HG03520 (cell line): ENCODE measurements around the gene ADCY5.
"Not testable (repeated sequence)": the region's sequence is repeated elsewhere in the genome, so short reads cannot be mapped to it uniquely, and the experiment has no call there.

Experiments used
- ATAC-seq: cut with Tn5 transposase; IDR thresholded peaks from one replicate; pipeline ENCODE4 v1.9.1; 2021; ENCODE audit warnings: mild to moderate bottlenecking, moderate library complexity; ENCODE audit not compliant: unreplicated experiment

The ADCY5 gene

GRCh38 chr3:123278446-123278845, 170.4 kb downstream of the ADCY5 start:
- no peak for ATAC-seq

GRCh38 chr3:123277106-123277505, 171.8 kb downstream of the ADCY5 start:
- ATAC-seq, result no peak

DNA sequence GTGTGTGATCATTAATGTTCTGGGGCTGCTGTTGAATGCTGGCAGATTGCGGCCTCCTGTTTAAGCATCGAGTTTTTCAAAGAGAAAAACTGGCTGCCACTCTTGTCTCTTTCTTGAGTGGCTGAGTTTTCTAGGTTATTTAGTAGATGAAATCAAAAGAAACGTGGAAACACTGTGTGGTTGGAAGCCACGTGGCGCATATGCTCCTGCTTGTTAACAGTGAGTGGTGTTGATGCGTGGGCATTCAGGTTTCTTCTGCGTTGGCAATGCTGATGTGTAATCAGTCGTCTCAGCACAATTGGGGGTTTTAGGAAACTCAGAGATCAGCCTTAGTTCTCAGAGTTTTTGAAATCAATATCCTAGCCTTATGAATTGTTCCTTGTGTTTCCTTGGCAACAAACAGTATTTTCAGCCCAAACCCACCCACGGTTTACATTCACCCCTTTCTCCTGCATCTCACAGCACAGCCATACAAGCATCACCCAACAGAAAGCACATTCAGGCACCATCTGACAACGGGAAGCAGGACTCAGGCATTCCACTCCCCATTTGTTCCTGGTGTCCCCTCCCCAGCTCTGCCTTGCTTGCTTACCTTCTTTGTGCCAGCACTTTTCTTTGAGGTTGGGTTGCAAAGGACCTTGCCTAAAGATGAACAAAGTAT, 172.4 kb downstream of the ADCY5 start:
- ATAC-seq, result no peak

GRCh38 chr3:123275691-123276090, 173.2 kb downstream of the ADCY5 start:
- ATAC-seq, result no peak

GRCh38 chr3:123272547-123272946, 176.3 kb downstream of the ADCY5 start:
- no peak for ATAC-seq

DNA sequence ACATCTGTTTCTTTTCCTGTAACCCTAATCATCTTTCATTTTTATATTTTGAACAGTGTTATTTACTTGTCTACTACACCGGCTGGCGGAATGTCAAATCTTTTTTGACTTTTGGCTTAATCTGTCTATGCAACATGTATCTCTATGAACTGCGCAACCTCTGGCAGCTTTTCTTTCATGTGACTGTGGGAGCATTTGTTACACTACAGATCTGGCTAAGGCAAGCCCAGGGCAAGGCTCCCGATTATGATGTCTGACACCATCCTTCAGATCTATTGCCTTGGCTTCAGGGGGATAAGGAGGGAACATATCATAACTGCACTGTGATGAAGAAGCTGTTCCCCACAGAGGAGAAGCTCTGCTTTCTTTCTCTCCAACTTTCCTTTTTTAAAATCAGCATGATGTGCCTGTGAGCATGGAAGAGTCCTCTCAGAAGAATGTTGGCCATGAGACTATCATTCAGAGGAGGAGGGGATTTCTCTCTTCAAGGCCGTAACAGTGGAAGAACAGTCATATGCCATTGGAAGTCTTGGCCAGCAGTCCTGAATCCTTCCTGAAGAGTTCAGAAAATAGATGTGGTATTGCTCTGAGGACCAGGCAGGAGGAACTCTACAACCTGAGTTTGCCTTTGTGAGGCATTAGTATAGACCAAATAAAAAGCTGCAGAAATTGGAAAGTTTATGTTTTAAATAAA, 177.3 kb downstream of the ADCY5 start:
- ATAC-seq, result no peak

GRCh38 chr3:123270818-123271217, 178.1 kb downstream of the ADCY5 start:
- no peak for ATAC-seq

- ATAC-seq, result no peak
Measured at GRCh38 chr3:123267821-123268220, 181.1 kb downstream of the ADCY5 start.

DNA sequence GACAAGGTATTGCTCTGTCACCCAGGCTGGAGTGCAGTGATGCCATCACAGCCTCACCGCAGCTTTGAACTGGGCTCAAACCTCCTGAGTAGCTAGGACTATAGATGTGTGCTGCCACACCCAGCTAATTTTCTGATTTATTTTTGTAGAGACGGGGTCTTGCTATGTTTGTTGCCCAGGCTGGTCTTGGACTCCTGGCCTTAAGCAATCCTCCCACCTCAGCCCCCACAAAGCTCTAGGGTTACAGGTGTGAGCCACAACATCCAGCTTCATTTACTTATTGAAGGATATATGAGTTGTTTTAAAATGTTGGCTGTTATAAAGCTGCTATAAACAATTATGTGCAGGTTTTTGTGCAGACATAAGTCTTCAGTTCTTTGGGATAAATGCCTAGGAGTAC, 184.9 kb downstream of the ADCY5 start:
- ATAC-seq, result no peak

DNA sequence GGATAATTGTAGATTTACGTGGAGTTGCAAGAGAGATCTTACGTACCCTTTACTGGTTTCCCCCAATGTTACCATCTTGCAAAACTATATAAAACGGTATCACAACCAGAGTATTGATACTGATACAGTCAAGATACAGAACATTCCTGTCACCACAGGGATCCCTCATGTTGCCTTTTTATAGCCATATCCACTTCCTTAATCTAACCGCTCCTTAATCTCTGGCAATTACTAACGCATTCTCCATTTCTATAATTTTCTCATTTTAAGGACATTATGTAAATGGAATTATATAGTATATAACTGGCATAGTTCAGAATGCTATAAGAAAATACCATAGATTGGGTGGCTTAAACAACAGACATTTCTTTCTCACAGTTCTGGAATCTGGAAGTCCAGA, 186.0 kb downstream of the ADCY5 start:
- no peak for ATAC-seq

DNA sequence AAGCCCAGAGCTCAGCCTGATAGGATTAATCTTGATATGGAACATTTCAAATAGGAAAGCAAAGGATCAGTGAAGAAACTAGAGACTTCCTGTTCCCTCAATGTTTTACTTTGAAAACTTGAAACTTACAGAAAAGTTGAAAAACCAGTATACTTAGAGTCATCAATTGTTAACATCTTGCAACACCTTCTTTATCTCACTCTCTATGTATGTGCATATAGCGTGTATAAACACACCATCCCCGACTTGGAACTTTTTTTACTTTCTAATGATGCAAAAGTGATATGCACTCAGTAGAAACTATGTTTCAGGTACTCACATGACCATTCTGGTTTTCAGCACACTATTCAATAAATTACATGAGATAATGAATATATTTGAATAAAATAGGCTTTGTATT, 186.7 kb downstream of the ADCY5 start:
- ATAC-seq, result no peak

DNA sequence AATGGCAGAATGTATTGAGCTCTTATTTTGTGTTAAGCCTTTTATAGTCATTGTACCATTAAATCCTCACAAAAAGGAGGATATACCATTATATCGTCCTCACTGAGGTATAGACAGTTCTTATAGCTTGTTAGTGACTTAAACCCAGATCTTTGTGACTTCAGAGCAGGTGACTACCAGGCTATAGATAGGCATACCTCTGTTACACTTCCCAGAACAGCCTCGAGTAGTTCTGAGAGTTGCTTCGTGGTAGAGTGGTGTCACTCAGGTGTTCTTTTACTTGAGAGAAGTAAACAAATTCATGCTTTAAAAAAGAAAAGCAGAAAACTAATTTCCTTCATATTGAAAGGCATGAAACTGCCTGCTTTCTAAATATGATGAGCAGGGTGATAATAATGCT, 187.2 kb downstream of the ADCY5 start:
- ATAC-seq, result no peak

DNA sequence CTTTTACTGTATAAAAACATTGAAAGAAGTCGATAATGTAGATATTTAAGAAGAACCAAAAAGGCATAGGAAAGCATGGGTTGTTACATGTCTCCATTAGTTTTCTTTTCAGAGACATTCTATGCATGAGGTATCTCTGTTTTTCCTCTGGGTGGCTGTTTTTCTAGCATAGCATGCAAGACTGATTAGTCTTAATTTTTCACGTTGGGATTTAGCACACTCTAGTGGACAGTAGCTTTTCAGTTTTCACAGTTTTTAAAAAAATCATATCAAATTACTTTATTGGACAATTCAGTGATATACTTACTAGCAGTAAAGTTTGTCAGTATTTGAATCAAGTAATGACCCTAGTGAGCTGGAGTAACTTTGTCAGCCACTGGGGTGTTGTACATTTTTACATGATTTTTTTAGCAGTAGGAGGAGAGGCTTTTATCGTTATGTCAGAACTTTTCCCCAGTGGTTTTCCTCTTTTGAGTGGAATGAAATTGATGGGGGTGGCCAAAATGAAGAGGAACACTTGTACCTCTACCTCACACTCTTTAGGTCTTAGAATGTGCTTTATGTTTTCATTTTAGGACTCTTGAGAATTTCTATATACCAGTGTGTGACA, 190.0 kb downstream of the ADCY5 start:
- ATAC-seq, result no peak

DNA sequence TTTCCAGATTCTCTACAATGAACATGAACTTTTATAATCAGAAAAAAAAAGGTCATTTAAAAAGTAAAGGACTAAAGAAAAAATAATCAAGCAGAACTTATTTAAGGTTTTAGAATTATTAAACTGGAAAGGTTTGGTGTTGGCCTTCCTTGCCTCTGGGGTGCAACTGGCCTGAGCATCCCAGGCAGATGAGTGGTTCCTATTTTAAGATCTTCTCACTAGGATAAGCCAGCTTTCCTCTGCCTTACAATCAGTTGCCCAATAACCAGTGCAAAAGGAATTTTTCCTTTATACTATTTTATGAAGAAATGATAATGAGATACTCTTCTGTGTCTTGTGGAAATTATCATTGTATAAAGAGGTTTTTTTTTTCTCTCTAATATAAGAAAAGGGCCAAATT, 190.5 kb downstream of the ADCY5 start:
- no peak for ATAC-seq

- ATAC-seq, result no peak
Measured at GRCh38 chr3:123256256-123256655, 192.6 kb downstream of the ADCY5 start.

DNA sequence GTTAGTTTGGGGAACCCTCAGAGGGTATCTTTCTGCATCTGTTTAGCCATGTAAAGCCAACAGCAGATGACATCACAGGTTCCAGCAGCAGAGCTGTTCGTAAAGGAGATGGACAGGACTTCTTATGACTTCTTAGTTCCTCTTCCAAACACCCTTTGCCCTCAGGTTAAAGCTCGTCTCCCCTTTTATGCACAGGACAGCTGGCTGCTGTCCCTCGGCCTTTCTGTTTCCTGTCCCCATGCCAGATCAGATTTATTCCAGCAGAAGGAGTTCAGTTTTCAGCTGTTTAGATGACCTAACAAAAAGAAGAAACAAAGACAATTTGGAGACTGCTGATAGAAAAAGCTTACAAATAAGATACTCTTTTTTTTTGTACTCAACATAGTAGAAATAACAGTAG, 202.0 kb downstream of the ADCY5 start:
- no peak for ATAC-seq

DNA sequence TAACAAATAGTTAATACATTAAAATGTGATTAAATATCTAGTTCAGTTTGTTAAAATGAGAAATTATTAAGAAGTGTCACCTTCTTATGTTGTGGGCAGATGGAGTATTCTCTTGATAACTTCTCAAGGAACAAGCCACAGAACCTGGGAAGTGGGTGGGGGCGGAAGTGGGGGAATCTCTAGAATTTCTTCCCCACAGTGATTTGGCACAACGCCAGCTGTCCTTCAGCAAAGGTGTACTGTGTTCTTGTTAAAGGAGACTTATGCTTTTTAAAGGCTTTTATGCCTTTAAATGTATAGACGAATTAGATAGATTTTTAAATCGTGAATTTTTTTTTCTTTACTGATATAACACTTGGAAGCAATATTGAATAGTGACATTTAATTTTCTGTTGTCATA, 204.8 kb downstream of the ADCY5 start:
- ATAC-seq, result no peak

DNA sequence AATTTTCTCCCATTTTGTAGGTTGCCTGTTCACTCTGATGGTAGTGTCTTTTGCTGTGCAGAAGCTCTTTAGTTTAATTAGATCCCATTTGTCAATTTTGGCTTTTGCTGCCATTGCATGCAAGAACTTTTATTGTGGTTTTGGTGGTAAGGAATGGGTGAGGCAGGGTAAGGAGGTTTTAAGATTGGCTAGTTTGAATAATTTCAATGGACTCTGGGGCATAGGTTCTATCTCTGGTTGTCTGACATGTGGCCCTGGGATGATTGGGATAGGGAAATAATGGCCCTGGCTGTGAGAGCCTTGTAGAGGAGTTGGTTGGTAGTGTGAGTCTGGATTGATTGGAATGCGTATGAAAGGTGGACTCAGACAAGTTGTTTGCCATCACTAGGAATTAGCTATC, 209.1 kb downstream of the ADCY5 start:
- no peak for ATAC-seq

GRCh38 chr3:123239186-123239585, 209.7 kb downstream of the ADCY5 start:
- ATAC-seq, result not testable (repeated sequence)

DNA sequence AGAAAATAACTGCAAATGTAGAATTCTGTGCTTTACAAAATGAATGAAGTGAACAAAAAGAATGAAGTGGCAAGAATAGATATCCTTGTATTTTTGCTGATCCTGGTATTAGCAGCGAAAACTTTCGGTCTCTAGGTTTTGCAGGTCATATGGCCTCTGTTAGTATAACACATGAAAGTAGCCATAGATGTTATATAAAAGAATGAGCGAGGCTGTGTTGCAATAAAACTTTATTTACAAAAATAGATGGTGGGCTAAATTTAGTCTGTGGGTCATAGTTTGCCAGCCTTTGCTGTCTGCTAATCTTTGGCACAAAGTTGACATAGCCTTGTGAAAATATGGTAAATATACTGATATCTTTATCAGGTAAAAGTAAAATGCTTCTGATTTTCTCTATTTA, 212.0 kb downstream of the ADCY5 start:
- ATAC-seq, result no peak
